NCI-H2227 (cell line): Measurements from ENCODE around the gene ANKS1B.
"Not testable (repeated sequence)": the region's sequence is repeated elsewhere in the genome, so short reads cannot be mapped to it uniquely, and the experiment has no call there.

Experiments
- DNase-seq: peaks from one replicate; lab custom pipeline; 2025; ENCODE audit not compliant: unreplicated experiment; lab: John Stamatoyannopoulos, UW

Gene ANKS1B

GRCh38 chr12:99039367-99040120 lies 945.2 kb downstream of the ANKS1B start:
- DNase-seq: no peak

- DNase-seq: no peak
Observed at GRCh38 chr12:99036566-99036965, 948.2 kb downstream of the ANKS1B start.

- DNase-seq: no peak
Observed at GRCh38 chr12:99035803-99036202, 948.9 kb downstream of the ANKS1B start.

DNA sequence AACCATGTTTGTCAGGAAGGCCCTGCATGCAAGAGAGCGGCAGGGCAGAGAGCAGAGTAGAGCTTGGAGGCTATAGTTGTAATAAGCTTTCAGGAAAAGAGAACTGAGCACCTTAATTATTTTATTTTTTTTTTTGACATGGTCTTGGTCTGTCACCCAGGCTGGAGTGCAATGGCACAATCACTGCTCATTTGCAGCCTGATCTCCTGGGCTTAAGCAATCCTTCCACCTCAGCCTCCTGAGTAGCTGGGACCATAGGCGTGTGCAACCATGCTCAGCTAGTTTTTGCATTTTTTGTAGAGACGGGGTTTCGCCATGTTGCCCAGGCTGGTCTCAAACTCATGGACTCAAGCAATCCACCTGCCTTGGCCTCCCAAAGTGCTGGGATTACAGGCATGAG lies 950.5 kb downstream of the ANKS1B start:
- not testable (repeated sequence) for DNase-seq

GRCh38 chr12:99029511-99030271 lies 955.0 kb downstream of the ANKS1B start:
- DNase-seq: no peak

DNA sequence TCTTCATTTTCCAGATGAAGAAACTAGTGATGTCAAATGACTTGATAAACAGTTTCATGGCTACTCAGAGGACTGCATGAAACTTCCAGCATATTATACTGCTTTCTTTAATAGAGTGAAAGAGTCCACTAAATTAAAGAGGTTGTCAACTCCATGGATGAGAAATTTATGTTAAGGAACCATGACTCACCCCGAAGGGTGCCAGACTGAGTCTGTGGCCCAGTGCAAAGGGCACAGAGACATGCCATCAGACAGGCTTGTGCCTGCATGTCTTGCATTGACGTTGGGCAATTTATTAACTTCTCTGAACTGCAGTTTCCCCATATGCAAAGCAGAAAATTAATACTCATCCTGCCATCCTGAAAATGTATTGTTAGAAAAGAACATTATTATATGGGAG lies 957.3 kb downstream of the ANKS1B start:
- no peak for DNase-seq

DNA sequence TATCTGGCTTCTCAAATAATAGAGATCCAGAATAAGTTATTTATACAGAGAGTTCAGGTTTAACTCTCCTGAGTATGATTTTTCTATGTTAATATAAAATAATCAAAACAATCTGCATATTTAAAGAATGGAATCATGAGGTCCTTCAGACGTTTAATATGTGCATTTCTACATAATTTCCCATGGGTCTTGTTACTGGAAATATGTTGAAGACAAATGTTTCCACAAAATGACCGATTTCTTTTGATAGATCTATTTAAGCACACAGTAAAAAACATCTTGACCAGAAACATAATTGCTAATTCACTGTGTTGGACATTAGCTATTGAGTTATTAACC lies 957.7 kb downstream of the ANKS1B start:
- DNase-seq: no peak

DNA sequence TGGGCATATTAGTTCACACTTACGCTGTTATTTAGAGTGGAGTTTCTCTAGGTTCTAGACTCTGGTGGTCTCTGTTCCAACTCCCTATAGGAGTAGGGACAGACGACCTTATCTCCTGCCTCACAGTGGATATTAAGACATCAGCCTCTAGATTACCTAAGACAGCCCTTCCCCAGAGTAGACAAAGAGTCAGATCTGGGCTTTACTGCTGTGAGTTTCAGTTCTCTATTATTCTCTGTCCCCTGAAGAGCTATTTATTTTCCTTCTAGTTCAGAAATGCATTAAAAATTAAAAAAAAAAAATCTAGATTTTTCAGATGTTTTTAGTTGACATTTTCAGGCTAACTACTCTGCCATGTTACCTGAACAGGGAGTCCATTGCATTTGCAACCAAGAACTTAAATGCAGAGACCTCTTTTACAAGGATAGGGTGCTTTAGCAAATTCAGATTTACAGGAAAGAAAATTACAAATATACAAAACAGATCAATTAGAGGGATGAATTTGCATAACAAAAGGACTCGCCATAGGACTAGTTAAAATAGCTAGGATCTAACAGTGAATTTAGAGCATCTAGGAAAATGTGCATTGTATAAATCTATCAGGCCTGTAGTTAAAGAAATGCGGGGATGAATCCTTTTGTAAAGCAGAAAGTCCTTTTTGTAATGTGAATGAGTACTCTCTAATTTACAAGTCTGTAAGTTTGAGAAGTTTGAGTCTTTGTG lies 958.2 kb downstream of the ANKS1B start:
- no peak for DNase-seq

DNA sequence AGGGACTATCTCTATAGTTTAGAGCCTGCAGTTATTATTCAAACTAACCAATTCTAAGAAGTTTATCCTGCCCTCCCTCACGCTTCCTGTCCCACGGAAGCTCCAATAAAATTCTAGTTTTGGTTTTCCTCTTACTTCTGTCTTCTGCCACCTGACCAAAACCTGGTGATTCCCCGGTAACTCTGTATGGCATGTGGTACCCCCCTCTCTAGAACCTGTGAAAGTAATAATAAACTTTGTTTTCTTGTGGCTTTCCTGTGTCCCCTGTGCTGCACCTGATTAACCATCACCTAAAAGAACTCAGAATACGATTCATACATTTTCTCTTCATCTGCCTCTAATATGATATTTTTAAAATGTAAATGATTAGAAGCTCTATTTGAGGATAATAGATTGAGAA lies 959.9 kb downstream of the ANKS1B start:
- DNase-seq: no peak

GRCh38 chr12:99024191-99024590 lies 960.5 kb downstream of the ANKS1B start:
- no peak for DNase-seq

- no peak for DNase-seq
Observed at GRCh38 chr12:99020871-99021270, 963.9 kb downstream of the ANKS1B start.

DNA sequence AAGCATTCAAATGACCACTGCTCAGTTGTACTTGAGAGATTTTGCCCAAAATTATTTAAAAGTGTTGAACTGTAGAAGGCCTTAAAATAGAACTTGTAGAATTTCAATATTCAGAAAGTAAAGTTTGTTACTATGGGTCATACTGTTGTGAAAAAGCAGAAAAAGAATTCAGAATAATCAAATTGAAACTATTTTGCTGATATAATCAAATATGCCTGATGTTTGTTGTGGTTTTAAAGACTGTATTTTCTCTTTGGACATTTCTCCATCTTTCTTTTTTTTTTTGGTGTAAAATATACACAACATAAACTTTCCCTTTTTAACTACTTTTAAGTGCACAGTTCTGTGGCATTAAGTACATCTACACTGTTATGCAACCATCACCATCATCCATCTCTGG lies 964.9 kb downstream of the ANKS1B start:
- DNase-seq: no peak

- no peak for DNase-seq
Observed at GRCh38 chr12:99017971-99018370, 966.8 kb downstream of the ANKS1B start.

DNA sequence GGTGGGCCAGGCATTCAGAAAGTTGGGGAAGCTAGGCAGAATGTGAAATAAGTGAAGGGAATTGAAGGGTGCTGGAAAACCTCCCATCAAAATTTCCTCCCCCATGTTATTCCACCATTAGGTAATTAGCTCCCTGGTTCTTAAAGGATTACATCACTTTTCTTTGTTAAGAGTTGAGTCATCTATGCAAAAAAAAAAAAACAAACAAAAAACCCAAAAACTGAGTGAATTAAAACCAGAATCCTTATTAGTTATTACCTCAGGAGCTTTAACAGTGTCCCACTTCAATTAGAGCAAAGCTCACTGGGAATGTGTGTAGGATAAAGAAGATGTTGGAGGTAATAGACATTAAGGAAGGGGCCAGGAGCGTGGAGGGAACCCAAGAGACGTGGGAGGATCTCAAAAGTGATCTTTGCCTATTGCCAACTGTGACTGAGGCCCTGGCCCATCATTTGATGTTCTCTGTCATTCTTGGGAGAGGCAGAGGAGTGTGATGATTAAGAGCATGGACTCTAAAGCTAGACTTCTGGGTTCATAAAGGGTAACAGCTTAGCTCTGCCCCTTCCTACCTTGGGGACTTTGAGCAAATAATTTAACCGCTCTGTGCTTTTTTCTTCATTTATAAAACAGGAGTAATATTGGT lies 975.0 kb downstream of the ANKS1B start:
- no peak for DNase-seq

DNA sequence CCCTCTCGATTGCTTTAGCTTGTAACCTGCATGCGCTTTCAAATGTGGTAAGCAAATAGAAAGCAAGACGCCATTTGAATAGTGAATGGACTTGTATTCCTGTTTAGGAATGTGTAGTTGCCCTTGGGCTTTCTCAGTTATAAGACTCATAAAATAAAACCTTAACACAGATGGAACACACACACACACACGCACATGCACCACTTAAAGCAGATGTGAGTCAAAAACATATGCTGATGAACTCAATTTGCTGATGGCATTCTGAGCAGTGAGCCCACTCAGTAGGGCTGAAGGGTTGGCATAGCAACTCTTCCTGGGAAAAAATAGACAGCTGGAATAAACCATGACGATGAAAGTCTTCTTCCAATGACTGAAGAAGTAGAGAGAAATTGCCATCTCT lies 979.1 kb downstream of the ANKS1B start:
- DNase-seq: peak; percentile 27

- peak; percentile 32 for DNase-seq
Observed at GRCh38 chr12:99004799-99005466, 979.8 kb downstream of the ANKS1B start.

DNA sequence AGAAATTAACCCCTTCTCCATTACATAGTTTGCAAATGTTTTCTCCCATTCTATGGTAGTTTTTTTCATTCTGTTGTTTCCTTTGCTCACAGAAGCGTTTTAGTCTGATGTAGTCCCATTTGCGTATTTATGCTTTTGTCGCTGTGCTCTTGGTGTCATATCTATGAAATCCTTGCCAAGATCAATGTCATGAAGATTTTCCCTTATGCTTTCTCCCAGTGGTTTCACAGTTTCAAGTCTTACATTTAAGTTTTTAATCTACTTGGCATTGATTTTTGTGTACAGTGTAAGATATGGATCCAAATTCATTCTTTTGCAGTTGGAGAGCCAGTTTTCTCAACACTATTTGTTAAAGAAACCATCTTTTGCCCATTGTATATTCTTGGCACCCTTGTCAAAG lies 982.0 kb downstream of the ANKS1B start:
- DNase-seq: no peak

DNA sequence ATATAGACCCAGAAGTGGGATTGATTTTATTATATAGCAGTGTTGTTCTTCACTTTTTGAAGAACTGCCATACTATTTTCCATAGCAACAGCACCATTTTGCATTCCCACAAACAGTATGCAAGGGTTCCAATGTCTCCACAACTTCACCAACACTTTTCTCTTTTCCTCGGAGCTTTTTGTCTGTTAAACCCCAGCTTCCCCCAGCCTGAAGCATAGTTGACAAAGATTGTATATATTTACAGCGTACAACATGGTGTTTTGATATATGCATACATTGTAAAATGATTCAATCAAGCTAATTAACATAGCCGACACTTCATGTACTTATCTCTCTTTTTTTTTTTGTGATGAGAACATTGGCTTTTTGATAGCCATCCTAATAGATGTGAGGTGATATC lies 982.6 kb downstream of the ANKS1B start:
- no peak for DNase-seq

DNA sequence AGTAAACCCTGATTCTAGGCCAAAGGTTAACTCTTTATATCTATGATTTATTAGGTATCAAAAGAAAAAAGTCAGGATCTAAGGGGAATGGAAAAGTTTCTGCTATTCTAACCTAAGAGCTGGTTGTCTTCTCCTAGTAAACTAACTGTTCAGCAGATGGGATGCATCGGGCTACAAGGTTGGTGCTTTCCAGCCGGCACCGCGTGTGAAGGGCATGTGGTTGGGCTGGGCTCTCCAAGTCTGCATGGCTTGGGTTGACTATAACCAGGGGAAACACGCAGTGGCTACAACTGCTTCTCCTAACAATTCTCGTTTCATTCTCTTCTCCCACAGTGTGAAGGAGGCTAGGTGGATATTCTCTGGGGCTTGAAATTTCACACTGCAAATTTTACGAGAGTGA lies 985.2 kb downstream of the ANKS1B start:
- DNase-seq: peak; percentile 52

DNA sequence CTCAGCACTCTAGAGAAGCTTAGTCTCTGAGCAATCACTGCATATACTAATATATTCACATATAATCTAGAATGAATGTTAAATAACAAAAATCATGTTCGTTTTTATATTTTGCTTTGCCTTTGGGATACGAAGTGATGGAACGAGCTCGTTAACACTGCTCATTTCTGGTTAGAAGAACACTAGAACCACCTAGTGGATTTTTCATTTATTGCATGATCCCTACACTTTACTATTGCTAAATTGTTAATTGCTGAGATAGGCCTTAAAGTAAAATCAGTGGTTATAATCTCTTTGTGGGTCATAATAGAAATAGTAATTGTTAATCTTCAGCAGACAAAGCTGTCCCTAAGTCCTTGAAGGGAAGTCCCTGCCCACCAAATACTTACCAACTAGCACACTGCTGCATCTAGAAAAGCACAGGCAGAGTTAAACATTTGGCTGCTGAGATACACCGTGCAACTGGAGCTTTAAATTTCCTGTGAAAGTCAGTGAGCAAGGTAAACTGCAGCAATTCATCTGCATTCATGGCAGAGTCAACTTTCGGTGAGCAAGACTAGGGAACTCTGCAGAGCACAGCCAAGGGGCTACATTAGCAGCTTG lies 985.9 kb downstream of the ANKS1B start:
- peak; percentile 78 for DNase-seq

GRCh38 chr12:98997899-98998298 lies 986.8 kb downstream of the ANKS1B start:
- no peak for DNase-seq
